ENCODE data around the gene ACAT1.
A peak's percentile ranks its signal among the peaks of the same experiment; 100 is the strongest.
"Not testable (repeated sequence)": the region's sequence is repeated elsewhere in the genome, so short reads cannot be mapped to it uniquely, and the experiment has no call there.

ACAT1 gene

DNA sequence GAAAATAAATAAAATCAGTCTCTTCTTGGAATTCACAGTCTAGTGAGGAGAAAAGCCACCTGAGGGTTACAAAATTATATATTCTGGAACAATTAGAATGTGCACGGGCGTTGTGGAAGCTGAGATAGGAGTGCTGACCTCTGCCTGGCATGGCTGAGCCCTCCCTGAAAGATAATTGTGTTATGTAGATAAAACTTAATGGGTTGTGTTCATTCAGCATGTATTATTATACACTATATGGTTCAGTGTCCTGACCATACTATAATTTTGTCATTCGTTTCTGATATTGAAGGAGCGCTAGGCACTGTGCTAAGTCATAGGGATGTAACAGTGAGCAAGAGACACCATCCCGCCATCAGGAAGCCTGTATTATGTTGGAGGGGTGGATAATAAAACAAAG, 3.7 kb downstream of the ACAT1 start:
- H3K4me3 ChIP-seq (ENCODE audit: low read length), result no peak overlapping the region
- no peak for DNase-seq (ENCODE audit: low read depth)
- TF ChIP-seq, protein P1, sequence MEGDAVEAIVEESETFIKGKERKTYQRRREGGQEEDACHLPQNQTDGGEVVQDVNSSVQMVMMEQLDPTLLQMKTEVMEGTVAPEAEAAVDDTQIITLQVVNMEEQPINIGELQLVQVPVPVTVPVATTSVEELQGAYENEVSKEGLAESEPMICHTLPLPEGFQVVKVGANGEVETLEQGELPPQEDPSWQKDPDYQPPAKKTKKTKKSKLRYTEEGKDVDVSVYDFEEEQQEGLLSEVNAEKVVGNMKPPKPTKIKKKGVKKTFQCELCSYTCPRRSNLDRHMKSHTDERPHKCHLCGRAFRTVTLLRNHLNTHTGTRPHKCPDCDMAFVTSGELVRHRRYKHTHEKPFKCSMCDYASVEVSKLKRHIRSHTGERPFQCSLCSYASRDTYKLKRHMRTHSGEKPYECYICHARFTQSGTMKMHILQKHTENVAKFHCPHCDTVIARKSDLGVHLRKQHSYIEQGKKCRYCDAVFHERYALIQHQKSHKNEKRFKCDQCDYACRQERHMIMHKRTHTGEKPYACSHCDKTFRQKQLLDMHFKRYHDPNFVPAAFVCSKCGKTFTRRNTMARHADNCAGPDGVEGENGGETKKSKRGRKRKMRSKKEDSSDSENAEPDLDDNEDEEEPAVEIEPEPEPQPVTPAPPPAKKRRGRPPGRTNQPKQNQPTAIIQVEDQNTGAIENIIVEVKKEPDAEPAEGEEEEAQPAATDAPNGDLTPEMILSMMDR (conservative IDR thresholded peaks at IDR 0.05; ENCODE audit: low read length), result no peak

- TF ChIP-seq, protein P1 (conservative IDR thresholded peaks at IDR 0.05; ENCODE audit: low read length), result no peak
- no peak overlapping the region for H3K4me3 ChIP-seq (ENCODE audit: low read length)
- DNase-seq (ENCODE audit: low read depth), result no peak
Measured at GRCh38 chr11:108128772-108129171, 7.4 kb downstream of the ACAT1 start.

DNA sequence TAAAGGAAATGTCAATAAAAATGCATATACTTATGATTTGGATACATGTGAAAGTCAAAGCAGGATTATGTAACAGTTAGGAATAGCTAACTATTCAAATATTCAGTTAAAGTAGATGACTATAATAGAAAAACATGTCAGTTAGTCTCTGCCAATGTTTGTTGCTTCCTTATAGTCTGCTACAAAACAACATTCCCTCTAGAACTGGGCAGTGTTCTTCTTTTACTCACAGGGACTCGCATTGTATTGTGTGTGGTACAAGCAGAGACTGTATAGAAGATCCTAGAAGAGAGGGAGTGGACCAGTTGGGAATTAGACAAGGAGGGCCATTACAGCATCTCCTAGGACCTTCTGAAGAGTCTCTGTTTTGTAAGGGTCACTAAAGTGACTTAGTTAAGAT, 10.6 kb downstream of the ACAT1 start:
- no peak overlapping the region for H3K4me3 ChIP-seq (ENCODE audit: low read length)
- DNase-seq (ENCODE audit: low read depth), result peak; percentile 62
- TF ChIP-seq, protein P1 (conservative IDR thresholded peaks at IDR 0.05; ENCODE audit: low read length), result no peak

GRCh38 chr11:108132993-108133538, 11.7 kb downstream of the ACAT1 start:
- not testable (repeated sequence) for DNase-seq (ENCODE audit: low read depth); H3K4me3 ChIP-seq (ENCODE audit: low read length)

DNA sequence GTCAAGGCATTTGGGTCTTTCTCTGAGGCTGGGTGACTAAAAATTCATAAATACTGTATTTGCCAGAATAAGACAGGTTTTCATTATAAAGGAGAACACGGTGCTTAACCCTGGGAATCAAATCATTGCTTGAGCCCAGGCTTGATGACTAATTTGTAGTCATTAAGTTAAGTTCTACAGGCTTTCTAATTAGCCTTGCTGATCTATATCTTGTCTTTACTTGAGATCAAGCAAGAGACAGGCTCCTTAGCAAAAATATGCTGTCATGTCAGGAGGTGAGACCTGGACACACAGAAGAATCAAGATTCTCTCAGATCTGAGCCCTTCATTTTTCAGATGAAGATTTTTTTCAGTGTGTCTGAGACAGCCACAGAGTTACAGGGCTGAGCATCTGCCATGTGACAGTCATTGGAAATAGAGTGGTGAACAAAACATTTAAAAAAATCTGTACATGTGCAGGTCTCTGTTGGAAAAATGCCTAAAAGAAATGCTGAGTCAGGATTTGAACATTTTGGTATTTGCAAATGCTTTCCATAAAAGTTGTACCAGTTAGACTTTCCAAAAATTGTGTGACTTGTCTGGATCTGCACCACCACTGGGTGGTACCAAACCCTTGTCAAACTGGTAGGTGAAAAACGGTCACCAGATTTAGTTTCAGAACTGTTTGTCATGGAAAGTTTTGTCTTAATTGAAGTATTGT, 14.6 kb downstream of the ACAT1 start:
- no peak overlapping the region for H3K4me3 ChIP-seq (ENCODE audit: low read length)
- DNase-seq (ENCODE audit: low read depth), result peak; percentile 66
- TF ChIP-seq, protein P1 (conservative IDR thresholded peaks at IDR 0.05; ENCODE audit: low read length), result peak; percentile 43

DNA sequence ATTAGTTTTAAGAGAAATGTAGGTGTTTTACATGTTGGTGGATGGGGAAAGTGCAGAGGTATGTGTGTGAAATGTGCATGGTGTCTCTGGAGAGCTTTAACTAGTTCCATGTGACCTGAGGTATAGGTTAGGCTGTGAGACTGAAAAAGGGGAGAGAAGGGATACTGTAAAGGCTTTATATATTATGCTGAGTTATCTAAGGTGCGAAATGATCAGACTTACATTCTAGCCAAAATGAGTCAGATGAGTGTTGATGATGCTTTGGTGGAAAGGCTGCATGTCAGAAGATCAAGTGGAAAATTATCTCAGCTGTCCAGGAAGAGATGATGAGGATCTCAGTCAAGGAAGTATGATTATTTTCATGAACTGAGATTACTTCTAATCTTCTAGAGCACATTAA, 15.8 kb downstream of the ACAT1 start:
- TF ChIP-seq, protein P1 (conservative IDR thresholded peaks at IDR 0.05; ENCODE audit: low read length), result no peak
- no peak overlapping the region for H3K4me3 ChIP-seq (ENCODE audit: low read length)

GRCh38 chr11:108142304-108142703, 20.9 kb downstream of the ACAT1 start:
- TF ChIP-seq, protein P1 (conservative IDR thresholded peaks at IDR 0.05; ENCODE audit: low read length), result no peak
- DNase-seq (ENCODE audit: low read depth), result no peak
- H3K4me3 ChIP-seq (ENCODE audit: low read length), result no peak overlapping the region

More for the DNA sequence above, 15.8 kb downstream of the ACAT1 start:
- no peak for DNase-seq (ENCODE audit: low read depth)

Data from AG10803 (cell line).